HepG2 (cell line): ENCODE data around the gene KCNMA1. TPM values are rescaled to one million over a fixed set of nuclear protein-coding genes. Genes with fewer than 3 reads are reported as not detected.
A peak's percentile ranks its signal among the peaks of the same experiment; 100 is the strongest.

Source experiments
- ATAC-seq: fragments of 200-7000 bp; cut with Tn5 transposase; 3 replicates; pipeline ENCODE4 v1.9.1; 2020; ENCODE audit warnings: mild to moderate bottlenecking, moderate library complexity
- BruUV-seq: library from RNA; stranded (reverse); fragments of 400-500 nt; replicated peaks from 2 replicates; lab custom pipeline; 2021; lab: Mats Ljungman, UMichigan
- CTCF ChIA-PET: fragments of 300-600 bp; formaldehyde crosslinking; extraction: SDS; loops from one replicate; lab custom pipeline; 2021; ENCODE audit warnings: low total read pairs, inconsistent platforms, low intra/inter-chr PET ratio; lab: Yijun Ruan, JAX
- POLR2A ChIA-PET: fragments of 350-600 bp; sonication (Branson Sonifier 250); formaldehyde crosslinking; loops from one replicate; lab custom pipeline; 2020; ENCODE audit warnings: antibody characterized with exemption, inconsistent platforms; lab: Yijun Ruan, JAX
- DNase-seq: peaks from one replicate; pipeline ENCODE4 v3.0.0-alpha.2; 2015; ENCODE audit warnings: low spot score
- FAIRE-seq: peaks from 3 replicates; lab custom pipeline; 2011; peaks lifted over from hg19 to GRCh38; lab: Jason Lieb, UNC
- H2AFZ ChIP-seq: one replicate; pipeline ENCODE4 v1.6.1; 2011; ENCODE audit warnings: low read length, inconsistent platforms
- H3K27ac ChIP-seq: fragments of 300-600 bp; 3 replicates; pipeline ENCODE4 v1.8.0; 2011; ENCODE audit warnings: mixed run types, mild to moderate bottlenecking, mixed read lengths, low read length, inconsistent platforms; ENCODE audit not compliant: insufficient read depth; ENCODE audit errors: extremely low read length
- H3K27me3 ChIP-seq, 2 experiments: fragments of 200-600 bp in 1 of 2; 2 replicates in 1 of 2; 3 replicates in 1 of 2; pipeline versions ENCODE4 v1.6.0 to v1.8.0; 2011; ENCODE audit warnings: low read length in 2 of 2, mild to moderate bottlenecking in 2 of 2, moderate library complexity in 2 of 2, inconsistent platforms in 1 of 2; ENCODE audit not compliant: insufficient read depth in 2 of 2, control insufficient read depth in 1 of 2
- H3K36me3 ChIP-seq, 2 experiments: fragments of 200-600 bp in 1 of 2; replicated peaks in 1 of 2; 2 replicates in 1 of 2; 3 replicates in 1 of 2; pipeline versions ENCODE4 v1.5.1 to v1.8.0; 2011; ENCODE audit warnings: low read length in 2 of 2, inconsistent platforms in 1 of 2; ENCODE audit not compliant: insufficient read depth in 2 of 2, control insufficient read depth in 1 of 2
- H3K4me1 ChIP-seq: 2 replicates; pipeline ENCODE4 v1.5.1; 2012; ENCODE audit warnings: low read length, inconsistent platforms; ENCODE audit not compliant: insufficient read depth
- H3K4me2 ChIP-seq: 2 replicates; pipeline ENCODE4 v1.6.0; 2011; ENCODE audit warnings: low read depth, low read length, inconsistent platforms
- H3K4me3 ChIP-seq, 3 experiments: fragments of 200-600 bp in 1 of 3; sonication (generic), shearing (Covaris generic) in 1 of 3; replicated peaks in 1 of 3; 2 replicates each; pipeline ENCODE4 v1.5.1; 2011 to 2016; ENCODE audit warnings: low read length in 3 of 3, inconsistent platforms in 2 of 3, low read depth in 2 of 3, mild to moderate bottlenecking in 2 of 3, control low read depth in 1 of 3, mixed read lengths in 1 of 3; ENCODE audit not compliant: insufficient read depth in 1 of 3
- H3K79me2 ChIP-seq: one replicate; pipeline ENCODE4 v1.6.1; 2011; ENCODE audit warnings: low read length, inconsistent platforms; ENCODE audit not compliant: insufficient read depth
- H3K9ac ChIP-seq: 2 replicates; pipeline ENCODE4 v1.6.0; 2011; ENCODE audit warnings: mild to moderate bottlenecking, low read depth, low read length, inconsistent platforms; ENCODE audit not compliant: insufficient read depth
- H3K9me3 ChIP-seq: 2 replicates; pipeline ENCODE4 v1.5.1; 2012; ENCODE audit warnings: mild to moderate bottlenecking, low read length
- H4K20me1 ChIP-seq: 2 replicates; pipeline ENCODE4 v1.6.0; 2011; ENCODE audit warnings: inconsistent platforms, mild to moderate bottlenecking, low read length, moderate library complexity; ENCODE audit not compliant: insufficient read depth
- HIVEP1 ChIP-seq: sonication (generic); formaldehyde crosslinking; IDR thresholded peaks from 2 replicates; pipeline ENCODE4 v1.4.0; 2020; ENCODE audit warnings: mild to moderate bottlenecking, missing genetic modification reagents
- RAD21 ChIP-seq: fragments of 450-650 bp; formaldehyde crosslinking; IDR thresholded peaks from 2 replicates; pipeline ENCODE4 v1.5.0; 2020; ENCODE audit warnings: mild to moderate bottlenecking
- SMC3 ChIP-seq: IDR thresholded peaks from 2 replicates; pipeline ENCODE4 v1.6.1; 2011; ENCODE audit warnings: low read length, improper control_type of control experiment
- STAG1 ChIP-seq: sonication (generic); formaldehyde crosslinking; IDR thresholded peaks from 2 replicates; pipeline ENCODE4 v1.4.0; 2020; ENCODE audit warnings: missing genetic modification reagents
- WGBS: methylation state at CpG from one replicate; pipeline ENCODE4 v1.1.6; 2017; ENCODE audit warnings: low lambda C conversion rate; 5-methylcytosine and 5-hydroxymethylcytosine counted together
- in situ Hi-C: cut with HindIII; loops from 2 replicates; pipeline ENCODE4 v1.10.0; 2017; ENCODE audit warnings: low pct_unique_long_range_greater_than_20kb; ENCODE audit not compliant: extremely low pct_ligation_motif_present
- intact Hi-C: fragments of 100-400 bp; cut with micrococcal nuclease; formaldehyde crosslinking; loops from one replicate; pipeline ENCODE4 v1.10.0; 2022; ENCODE audit not compliant: unreplicated experiment
- polyA plus RNA-seq, 8 experiments: library from polyadenylated mRNA; depleted of rRNA in 3 of 8; stranded (reverse) in 7 of 8; unstranded in 1 of 8; fragments of >200 nt; fragmentation: Illumina TruSeq in 4 of 8; extraction: Trizol in 4 of 8; gene quantifications; 2 replicates each; pipeline versions ENCODE4 v1.2.1 to v1.2.3, GENCODE V29; 2011 to 2016; ENCODE audit warnings: low read depth in 4 of 8, missing spikeins in 1 of 8, mixed read lengths in 1 of 8; ENCODE audit not compliant: insufficient read depth in 1 of 8
- total RNA-seq, 5 experiments: library from RNA; depleted of rRNA; stranded (reverse); fragments of >200 nt; fragmentation: Illumina TruSeq; extraction: Trizol; gene quantifications; 2 replicates each; pipeline ENCODE4 v1.2.3, GENCODE V29; 2016; ENCODE audit warnings: low read depth in 1 of 5
- TF ChIP-seq, protein P1 (sequence below): sonication (generic); formaldehyde crosslinking; IDR thresholded peaks from 2 replicates; pipeline ENCODE4 v1.4.0; 2020; ENCODE audit warnings: missing genetic modification reagents
- TF ChIP-seq, protein P2 (sequence below): sonication (generic); formaldehyde crosslinking; IDR thresholded peaks from 2 replicates; pipeline ENCODE4 v1.5.0; 2020; ENCODE audit warnings: mild to moderate bottlenecking, missing genetic modification reagents, moderate library complexity
- TF ChIP-seq, protein P3 (sequence below): sonication (generic); formaldehyde crosslinking; IDR thresholded peaks from 2 replicates; pipeline ENCODE4 v1.4.0; 2020; ENCODE audit warnings: missing genetic modification reagents

Gene KCNMA1
- total and polyA plus RNA-seq, 2 of the 13 experiments (the other 11 are each of a cell fraction or from before 2014, with no cell fraction given): 0.02 TPM; not detected in 1

DNA sequence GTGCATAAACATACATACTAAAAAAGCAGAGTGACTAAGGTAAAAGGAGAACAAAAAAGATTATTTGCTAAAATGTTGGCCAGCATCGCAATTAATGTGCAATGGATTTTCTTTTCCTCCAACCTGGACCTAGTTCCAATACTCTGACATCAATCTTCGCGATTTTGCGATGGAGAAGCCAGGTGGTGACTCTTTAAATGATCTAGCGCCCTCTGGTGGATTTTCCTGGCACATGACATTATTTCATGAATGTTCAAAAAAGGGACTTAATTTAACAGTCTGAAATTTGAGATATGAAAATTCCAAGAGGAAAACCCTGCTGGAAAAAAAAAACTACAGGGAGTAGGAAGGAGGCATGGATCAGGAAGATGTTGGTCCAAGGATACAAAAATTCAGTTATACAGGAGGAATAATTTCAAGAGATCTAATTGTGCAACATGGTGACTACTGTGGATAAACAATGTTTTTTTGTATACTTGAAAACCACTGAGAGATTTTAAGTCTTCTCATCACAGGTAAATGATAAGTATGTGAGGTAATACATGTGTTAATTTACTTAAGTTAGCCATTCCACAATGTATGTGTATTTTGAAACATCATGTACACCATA is 4.3 kb upstream of the KCNMA1 start:
- H4K20me1 ChIP-seq: no peaks in the 10 kb centered on the region
- in situ Hi-C loops: loop anchor here (5.0 to 10.0 kb wide), 4 partner anchors 147 to 465 kb away; no protein-coding TSS in a partner anchor
- 0% methylated on average over 5 of the region's 5 CpGs for WGBS
- TF ChIP-seq SMC3 (peak; percentile 90), RAD21 (CRISPR knock-in tag) (peak; percentile 61), STAG1 (CRISPR knock-in tag) (peak; percentile 81), HIVEP1 (CRISPR knock-in tag) (no peak)
- TF ChIP-seq, protein P1, sequence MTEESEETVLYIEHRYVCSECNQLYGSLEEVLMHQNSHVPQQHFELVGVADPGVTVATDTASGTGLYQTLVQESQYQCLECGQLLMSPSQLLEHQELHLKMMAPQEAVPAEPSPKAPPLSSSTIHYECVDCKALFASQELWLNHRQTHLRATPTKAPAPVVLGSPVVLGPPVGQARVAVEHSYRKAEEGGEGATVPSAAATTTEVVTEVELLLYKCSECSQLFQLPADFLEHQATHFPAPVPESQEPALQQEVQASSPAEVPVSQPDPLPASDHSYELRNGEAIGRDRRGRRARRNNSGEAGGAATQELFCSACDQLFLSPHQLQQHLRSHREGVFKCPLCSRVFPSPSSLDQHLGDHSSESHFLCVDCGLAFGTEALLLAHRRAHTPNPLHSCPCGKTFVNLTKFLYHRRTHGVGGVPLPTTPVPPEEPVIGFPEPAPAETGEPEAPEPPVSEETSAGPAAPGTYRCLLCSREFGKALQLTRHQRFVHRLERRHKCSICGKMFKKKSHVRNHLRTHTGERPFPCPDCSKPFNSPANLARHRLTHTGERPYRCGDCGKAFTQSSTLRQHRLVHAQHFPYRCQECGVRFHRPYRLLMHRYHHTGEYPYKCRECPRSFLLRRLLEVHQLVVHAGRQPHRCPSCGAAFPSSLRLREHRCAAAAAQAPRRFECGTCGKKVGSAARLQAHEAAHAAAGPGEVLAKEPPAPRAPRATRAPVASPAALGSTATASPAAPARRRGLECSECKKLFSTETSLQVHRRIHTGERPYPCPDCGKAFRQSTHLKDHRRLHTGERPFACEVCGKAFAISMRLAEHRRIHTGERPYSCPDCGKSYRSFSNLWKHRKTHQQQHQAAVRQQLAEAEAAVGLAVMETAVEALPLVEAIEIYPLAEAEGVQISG: no peak
- TF ChIP-seq, protein P2, sequence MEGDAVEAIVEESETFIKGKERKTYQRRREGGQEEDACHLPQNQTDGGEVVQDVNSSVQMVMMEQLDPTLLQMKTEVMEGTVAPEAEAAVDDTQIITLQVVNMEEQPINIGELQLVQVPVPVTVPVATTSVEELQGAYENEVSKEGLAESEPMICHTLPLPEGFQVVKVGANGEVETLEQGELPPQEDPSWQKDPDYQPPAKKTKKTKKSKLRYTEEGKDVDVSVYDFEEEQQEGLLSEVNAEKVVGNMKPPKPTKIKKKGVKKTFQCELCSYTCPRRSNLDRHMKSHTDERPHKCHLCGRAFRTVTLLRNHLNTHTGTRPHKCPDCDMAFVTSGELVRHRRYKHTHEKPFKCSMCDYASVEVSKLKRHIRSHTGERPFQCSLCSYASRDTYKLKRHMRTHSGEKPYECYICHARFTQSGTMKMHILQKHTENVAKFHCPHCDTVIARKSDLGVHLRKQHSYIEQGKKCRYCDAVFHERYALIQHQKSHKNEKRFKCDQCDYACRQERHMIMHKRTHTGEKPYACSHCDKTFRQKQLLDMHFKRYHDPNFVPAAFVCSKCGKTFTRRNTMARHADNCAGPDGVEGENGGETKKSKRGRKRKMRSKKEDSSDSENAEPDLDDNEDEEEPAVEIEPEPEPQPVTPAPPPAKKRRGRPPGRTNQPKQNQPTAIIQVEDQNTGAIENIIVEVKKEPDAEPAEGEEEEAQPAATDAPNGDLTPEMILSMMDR (CRISPR knock-in tag): peak; percentile 76
- TF ChIP-seq, protein P3, sequence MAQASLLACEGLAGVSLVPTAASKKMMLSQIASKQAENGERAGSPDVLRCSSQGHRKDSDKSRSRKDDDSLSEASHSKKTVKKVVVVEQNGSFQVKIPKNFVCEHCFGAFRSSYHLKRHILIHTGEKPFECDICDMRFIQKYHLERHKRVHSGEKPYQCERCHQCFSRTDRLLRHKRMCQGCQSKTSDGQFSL (CRISPR knock-in tag): no peak
- no TSS peak for BruUV-seq
- no peaks in the 10 kb centered on the region for H3K9me3 ChIP-seq
- no peaks in the 10 kb centered on the region for H3K36me3 ChIP-seq
- no peak overlapping the region for H3K9ac ChIP-seq
- H3K27ac ChIP-seq: no peak overlapping the region
- ChIA-PET CTCF (interaction anchor here (1.3 to 4.8 kb wide), 5 partner anchors 147 to 476 kb away, joined by 7 to 77 read pairs (median 9); no protein-coding TSS in a partner anchor), POLR2A (no interaction called here)
- no peaks in the 10 kb centered on the region for H3K4me1 ChIP-seq
- H3K4me2 ChIP-seq: no peak overlapping the region
- H3K79me2 ChIP-seq: no peaks in the 10 kb centered on the region
- H2AFZ ChIP-seq: no peak overlapping the region
- DNase-seq (peak; percentile 63), ATAC-seq (peak; percentile 52; the same call in 1 of the 3 replicates), FAIRE-seq (peak; percentile 89)
- H3K27me3 ChIP-seq: peaks cover 2 to 9% of the 10 kb centered on the region in 2 experiments; a peak in 3 of 5 replicates
- no peak overlapping the region for H3K4me3 ChIP-seq
- intact Hi-C loops: loop anchor here (2.0 to 5.0 kb wide), 2 partner anchors 250 to 477 kb away; no protein-coding TSS in a partner anchor
